Transverse colon (tissue), 4 donors: ENCODE results near the gene NT5DC1. TPM values are rescaled to one million over a fixed set of nuclear protein-coding genes. Genes with fewer than 3 reads are reported as not detected.

Experiments
- DNase-seq: peaks from one replicate; pipeline ENCODE4 v3.0.0-alpha.2; 2019
- H3K27ac ChIP-seq, 4 donors: fragments of 200-600 bp; sonication (generic); 2 replicates each; pipeline ENCODE4 v1.5.1; 2016 to 2018; ENCODE audit warnings: inconsistent platforms in 4 of 4
- H3K27me3 ChIP-seq: fragments of 200-600 bp; sonication (generic); 2 replicates; pipeline ENCODE4 v1.5.1; 2017; ENCODE audit warnings: inconsistent platforms
- H3K36me3 ChIP-seq, 4 donors: fragments of 200-600 bp; sonication (generic); 2 replicates each; pipeline ENCODE4 v1.5.1; 2017 to 2019; ENCODE audit warnings: inconsistent platforms in 4 of 4
- H3K4me1 ChIP-seq, 4 donors: fragments of 200-600 bp; sonication (generic); 2 replicates each; pipeline ENCODE4 v1.5.1; 2017 to 2020; ENCODE audit warnings: inconsistent platforms in 4 of 4
- H3K4me3 ChIP-seq, 4 donors: fragments of 200-600 bp; sonication (generic); 1 replicate in 1 of 4; 2 replicates in 3 of 4; pipeline versions ENCODE4 v1.5.1 to v1.6.1; 2017 to 2019; ENCODE audit warnings: inconsistent platforms in 4 of 4
- H3K9me3 ChIP-seq, 2 donors: fragments of 200-600 bp; sonication (generic); 2 replicates each; pipeline ENCODE4 v1.5.1; 2017 to 2019; ENCODE audit warnings: inconsistent platforms in 2 of 2
- CTCF ChIP-seq, 5 experiments: fragments of 200-600 bp in 3 of 5; fragments of 450-650 bp in 2 of 5; sonication (generic) in 3 of 5; IDR thresholded peaks; 1 replicate in 2 of 5; 2 replicates in 3 of 5; pipeline ENCODE4 v1.5.1; 2016 to 2017; ENCODE audit warnings: antibody characterized with exemption in 5 of 5, inconsistent platforms in 3 of 5, mild to moderate bottlenecking in 2 of 5, moderate library complexity in 1 of 5
- EP300 ChIP-seq: sonication (generic); formaldehyde crosslinking; IDR thresholded peaks from one replicate; pipeline ENCODE4 v1.6.1; 2017; ENCODE audit warnings: antibody characterized with exemption, low read depth
- POLR2A ChIP-seq: fragments of 450-650 bp; IDR thresholded peaks from one replicate; pipeline ENCODE4 v1.6.1; 2016; ENCODE audit warnings: antibody characterized with exemption, mild to moderate bottlenecking, moderate library complexity
- POLR2AphosphoS5 ChIP-seq, 3 donors: sonication (generic); formaldehyde crosslinking; IDR thresholded peaks; one replicate each; pipeline ENCODE4 v1.6.1; 2016; ENCODE audit warnings: antibody characterized with exemption in 3 of 3
- WGBS, 2 donors: methylation state at CpG; one replicate each; pipeline ENCODE4 v1.1.5; 2018; ENCODE audit warnings: low coverage in 1 of 2; 5-methylcytosine and 5-hydroxymethylcytosine counted together
- in situ Hi-C, 4 donors: fragments of 200-750 bp; cut with MboI; loops; one replicate each; pipeline versions ENCODE4 v1.15.0 to v1.15.1; 2017; ENCODE audit warnings: low sequenced_read_pairs in 3 of 4, low pct_ligation_motif_present in 1 of 4, low pct_unique_long_range_greater_than_20kb in 1 of 4
- intact Hi-C: fragments of 100-400 bp; cut with DNase I; formaldehyde crosslinking; loops from one replicate; pipeline ENCODE4 v1.15.1; 2023; ENCODE audit warnings: low total_unique reads
- total RNA-seq, 4 donors: library from RNA; depleted of rRNA; stranded (reverse); fragments of >200 nt; gene quantifications; one replicate each; pipeline ENCODE4 v1.1.0, GENCODE V29; 2016

Gene NT5DC1
- total RNA-seq, 4 donors from 2014 or later: 5.4 to 18.6 (median 12.4) TPM

- TF ChIP-seq EP300 (no peak), POLR2AphosphoS5 (IDR thresholded peaks at IDR 0.05) (no peak), CTCF (IDR thresholded peaks at IDR 0.05) (no peak), POLR2A (no peak)
- Histone ChIP-seq H3K27ac (no peak overlapping the region), H3K27me3 (no peaks in the 10 kb centered on the region), H3K36me3 (peaks cover 0 to 9% (median 4%) of the 10 kb centered on the region in 4 donors), H3K4me1 (peaks cover 0 to 5% (median 1%) of the 10 kb centered on the region in 4 donors), H3K4me3 (no peak overlapping the region), H3K9me3 (no peaks in the 10 kb centered on the region)
- WGBS, 2 donors: 92 to 100% methylated on average over 1 of the region's 1 CpG
- intact Hi-C loops (no loop called here), in situ Hi-C loops (no loop called here)
- DNase-seq: no peak
These were observed 139.2 kb downstream of the NT5DC1 start for GRCh38 chr6:116239856-116240255.

- in situ Hi-C loops: no loop called here
- Histone ChIP-seq H3K9me3 (no peaks in the 10 kb centered on the region), H3K27ac (no peak overlapping the region), H3K27me3 (no peaks in the 10 kb centered on the region), H3K4me1 (peaks cover 0 to 5% (median 1%) of the 10 kb centered on the region in 4 donors), H3K36me3 (peaks cover 0 to 15% (median 1%) of the 10 kb centered on the region in 4 donors), H3K4me3 (no peak overlapping the region)
- WGBS, 2 donors: 63 to 65% methylated on average over 2 to 4 of the region's 4 CpGs
- no peak for TF ChIP-seq POLR2A
- TF ChIP-seq EP300: no peak
- no peak for TF ChIP-seq CTCF (IDR thresholded peaks at IDR 0.05)
- no peak for TF ChIP-seq POLR2AphosphoS5 (IDR thresholded peaks at IDR 0.05)
- intact Hi-C loops: no loop called here
- no peak for DNase-seq
These were observed 143.6 kb downstream of the NT5DC1 start for GRCh38 chr6:116244284-116244683.

GRCh38 chr6:116246089-116246488 is 145.4 kb downstream of the NT5DC1 start:
- intact Hi-C loops (no loop called here), in situ Hi-C loops (no loop called here)
- no peaks in the 10 kb centered on the region for H3K9me3 ChIP-seq
- WGBS, 2 donors: 86 to 90% methylated on average over 4 of the region's 4 CpGs
- peaks cover 0 to 6% (median 0%) of the 10 kb centered on the region in 4 donors for H3K36me3 ChIP-seq
- no peak for DNase-seq
- no peaks in the 10 kb centered on the region for H3K27me3 ChIP-seq
- TF ChIP-seq POLR2AphosphoS5 (IDR thresholded peaks at IDR 0.05): no peak
- no peak for TF ChIP-seq POLR2A
- no peak for TF ChIP-seq CTCF (IDR thresholded peaks at IDR 0.05)
- TF ChIP-seq EP300: no peak
- no peak overlapping the region for H3K4me3 ChIP-seq
- H3K4me1 ChIP-seq: peaks cover 6 to 20% (median 10%) of the 10 kb centered on the region in 4 donors
- no peak overlapping the region for H3K27ac ChIP-seq

- no peak overlapping the region for H3K27ac ChIP-seq
- TF ChIP-seq EP300: no peak
- TF ChIP-seq CTCF (IDR thresholded peaks at IDR 0.05): no peak
- no peak for TF ChIP-seq POLR2A
- no peak for TF ChIP-seq POLR2AphosphoS5 (IDR thresholded peaks at IDR 0.05)
- peaks cover 6 to 32% (median 20%) of the 10 kb centered on the region in 4 donors for H3K4me1 ChIP-seq
- no peak for DNase-seq
- H3K27me3 ChIP-seq: no peaks in the 10 kb centered on the region
- intact Hi-C loops: no loop called here
- no peaks in the 10 kb centered on the region for H3K9me3 ChIP-seq
- in situ Hi-C loops: no loop called here
- no peak overlapping the region for H3K4me3 ChIP-seq
- peaks cover 0 to 6% (median 0%) of the 10 kb centered on the region in 4 donors for H3K36me3 ChIP-seq
These were observed 146.6 kb downstream of the NT5DC1 start for GRCh38 chr6:116247285-116247684.
